Measurements from ENCODE around the gene PRKAA1.
"Not testable (repeated sequence)": the region's sequence is repeated elsewhere in the genome, so short reads cannot be mapped to it uniquely, and the experiment has no call there.

The PRKAA1 gene

DNA sequence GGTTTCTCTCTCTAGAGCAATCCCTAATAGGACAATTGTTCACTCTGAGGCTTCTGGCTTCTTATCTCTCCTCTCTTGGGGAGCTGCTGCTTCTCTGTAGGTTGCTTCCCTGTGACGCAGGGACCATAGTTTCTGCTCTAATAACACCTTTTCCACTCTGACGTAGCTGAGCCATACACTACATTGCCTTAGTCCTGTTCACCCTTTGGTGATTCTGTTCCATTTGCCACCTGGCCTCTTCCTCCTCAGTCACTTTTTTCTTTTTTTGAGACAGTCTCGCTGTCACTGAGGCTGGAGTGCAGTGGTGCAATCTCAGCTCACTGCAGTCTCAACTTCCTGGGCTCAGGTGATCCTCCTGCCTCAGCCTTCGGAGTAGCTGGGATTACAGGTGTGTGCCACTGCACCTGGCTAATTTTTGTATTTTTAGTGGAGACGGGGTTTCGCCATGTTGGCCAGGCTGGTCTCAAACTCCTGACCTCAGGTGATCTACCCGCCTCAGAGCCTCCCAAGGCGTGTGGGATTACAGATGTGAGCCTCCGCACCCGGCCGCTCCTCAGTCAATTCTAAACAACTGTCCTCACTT is 27.4 kb upstream of the PRKAA1 start:
- DNase-seq, result not testable (repeated sequence)

DNA sequence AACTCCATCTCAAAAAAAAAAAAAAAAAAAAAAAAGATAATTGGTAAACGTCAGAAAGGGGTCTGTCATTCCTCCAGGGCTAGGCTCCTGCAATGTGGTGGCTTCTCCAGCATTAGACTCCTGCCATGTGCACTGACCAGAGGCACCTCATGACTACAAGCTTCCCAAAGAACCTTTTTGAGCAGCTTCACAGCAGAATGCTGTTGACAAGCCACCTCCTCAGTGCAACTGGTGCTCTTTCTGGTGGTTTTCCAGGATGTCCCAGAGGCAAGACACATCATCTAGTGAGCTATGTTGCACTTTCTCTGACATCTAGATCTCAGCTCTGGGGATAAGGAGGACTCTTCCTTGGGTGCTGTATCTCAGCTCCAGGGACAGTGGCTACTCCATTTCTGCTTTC is 25.3 kb upstream of the PRKAA1 start:
- DNase-seq, result no peak

DNA sequence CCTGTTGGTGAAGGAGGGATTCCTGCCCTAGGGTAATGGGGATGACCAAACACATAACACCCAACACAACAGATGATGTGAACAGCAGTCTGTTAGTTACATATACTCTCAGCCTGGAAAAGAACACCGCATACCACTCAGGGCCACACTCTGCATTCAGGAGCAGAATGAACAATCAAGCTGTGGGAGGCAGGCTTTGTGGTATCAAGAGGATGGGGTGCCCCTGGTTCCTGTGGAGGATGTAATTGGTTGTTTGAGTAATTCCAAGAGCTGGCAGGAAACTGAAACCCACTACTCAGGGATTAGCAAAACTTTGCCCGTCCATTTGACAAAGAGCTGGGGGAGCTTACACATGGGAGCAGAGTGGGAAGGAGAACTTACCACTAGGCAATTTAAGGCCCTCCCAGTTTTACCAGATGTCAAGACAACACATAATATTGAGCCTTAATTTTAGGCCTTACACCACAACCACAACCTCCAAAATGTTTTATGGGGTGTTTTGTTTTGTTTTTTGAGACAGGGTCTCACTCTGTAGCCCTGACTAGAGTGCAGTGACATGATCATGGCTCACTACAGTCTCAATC is 15.6 kb upstream of the PRKAA1 start:
- no peak for DNase-seq

DNA sequence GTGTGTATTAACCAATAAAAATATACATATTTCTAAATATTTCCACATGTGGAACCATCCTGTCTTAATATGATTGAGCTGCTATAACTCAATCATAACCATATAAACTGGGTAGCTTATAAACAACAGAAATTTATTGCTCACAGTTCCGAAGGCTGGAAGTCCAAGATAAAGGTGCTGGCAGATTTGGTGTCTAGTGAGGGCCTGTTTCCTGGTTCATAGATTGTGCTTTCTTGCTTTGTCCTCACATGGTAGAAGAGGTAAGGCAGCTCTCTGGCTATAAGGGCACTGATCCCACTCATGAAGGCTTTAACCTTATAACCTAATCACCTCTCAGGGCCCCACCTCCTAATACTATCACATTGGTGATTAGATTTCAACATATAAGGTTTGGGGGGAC is 14.0 kb upstream of the PRKAA1 start:
- no peak for DNase-seq

DNA sequence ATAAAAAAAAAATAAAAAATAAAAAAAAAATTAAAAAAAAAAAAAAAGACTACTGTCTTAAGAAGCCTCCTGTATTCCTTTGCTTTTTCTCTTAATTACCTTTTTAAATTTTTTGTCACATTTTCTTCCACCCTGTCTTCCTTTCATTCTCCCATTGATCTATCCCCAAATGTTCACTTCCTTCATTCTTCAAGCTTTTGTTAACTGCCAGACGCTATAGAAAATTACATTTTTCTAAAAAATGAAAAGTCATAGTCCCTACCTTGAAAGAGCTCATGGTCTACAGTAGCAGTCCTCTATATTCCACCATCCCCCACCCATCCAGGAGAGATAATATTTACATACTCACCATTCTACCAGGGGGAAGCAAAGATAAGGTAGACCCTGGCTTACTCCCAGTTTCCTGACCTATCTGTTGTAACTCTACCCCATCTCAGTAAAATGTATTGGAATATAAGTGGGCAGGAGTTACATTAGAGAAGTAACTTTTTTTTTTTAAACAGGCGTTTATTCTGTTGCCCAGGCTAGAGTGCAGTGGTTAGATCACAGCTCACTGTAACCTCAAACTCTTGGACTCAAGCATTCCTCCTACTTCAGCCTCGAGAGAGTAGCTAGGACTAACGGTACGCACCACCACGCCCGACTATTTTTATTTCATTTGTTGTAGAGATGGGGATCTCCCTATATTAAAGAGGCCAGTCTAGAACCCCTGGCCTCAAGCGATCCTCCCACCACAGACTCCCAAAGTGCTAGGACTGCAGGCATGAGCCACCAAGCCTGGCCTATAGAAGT is 3.8 kb upstream of the PRKAA1 start:
- no peak for DNase-seq

DNA sequence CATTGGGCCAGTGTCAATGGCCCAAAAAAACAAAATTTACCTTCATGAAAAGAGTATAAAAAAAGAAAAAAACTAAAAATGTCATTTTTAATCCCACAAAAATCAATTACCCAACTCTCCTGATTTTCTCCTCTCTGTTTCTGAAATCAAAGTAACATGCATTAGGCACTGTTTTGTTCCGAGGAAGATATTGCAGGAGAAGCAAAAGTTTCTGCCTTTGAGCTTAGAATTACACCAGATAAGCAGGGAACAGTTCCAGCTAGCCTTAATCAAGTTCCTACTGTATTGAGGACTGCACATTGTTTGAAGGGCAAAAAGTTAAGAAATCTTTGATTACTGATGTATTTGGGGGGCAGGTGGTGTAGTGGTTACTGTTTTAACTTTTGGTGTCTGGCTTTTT is 1.1 kb upstream of the PRKAA1 start:
- DNase-seq, result no peak

DNA sequence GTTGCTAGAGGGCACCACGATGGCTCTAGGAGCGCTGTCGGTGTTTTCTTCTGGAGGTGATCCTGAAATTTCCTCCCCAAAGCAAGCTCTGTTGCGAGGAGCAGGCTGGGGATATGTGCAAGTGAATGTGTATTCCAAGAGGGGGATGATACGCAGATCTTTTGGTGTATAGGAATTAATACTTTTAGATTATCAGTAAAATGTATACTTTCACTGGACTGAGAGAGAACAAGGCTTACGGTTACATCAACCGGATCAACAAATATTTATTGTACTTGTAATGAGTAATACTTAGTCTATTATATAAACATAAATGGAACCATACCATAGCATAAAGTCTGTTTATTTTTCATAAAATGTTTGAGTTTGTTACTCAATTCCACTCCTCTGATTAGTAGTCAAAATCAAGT is 632 bp upstream of the PRKAA1 start:
- DNase-seq, result no peak

DNA sequence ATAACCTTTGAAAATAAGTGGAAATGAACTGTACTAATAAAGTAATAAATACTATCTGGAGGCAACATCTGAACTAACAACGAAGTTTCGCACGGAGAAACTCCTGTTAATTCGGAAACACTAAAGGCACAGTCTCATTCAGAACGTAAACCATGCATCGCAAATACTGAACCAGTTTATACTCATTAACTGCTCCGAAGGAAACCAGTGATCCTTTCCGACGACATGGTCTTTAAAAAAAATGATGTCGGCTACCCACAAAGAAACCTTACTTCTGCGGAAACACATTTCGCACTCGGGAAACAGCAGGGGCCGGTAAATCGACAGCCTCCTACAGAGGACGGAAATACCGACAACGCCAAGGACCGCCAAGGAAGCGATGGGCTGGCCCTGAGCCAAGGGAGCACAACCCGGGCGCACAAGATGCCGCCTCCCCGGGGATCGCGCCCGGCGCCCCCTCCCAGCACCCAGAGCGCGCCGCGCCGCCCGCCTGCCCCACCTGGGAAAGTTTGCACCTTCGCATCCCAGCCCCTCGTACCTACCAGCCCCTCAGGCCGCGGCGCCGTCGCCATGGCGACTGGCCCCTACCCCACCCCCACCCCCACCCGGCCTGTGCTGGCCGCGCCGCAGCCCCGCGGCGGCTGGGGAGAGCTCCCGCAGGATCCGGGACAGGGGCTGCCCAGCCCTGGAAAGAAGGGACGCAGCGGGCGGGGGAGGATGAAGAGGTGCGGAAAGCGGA is 732 bp downstream of the PRKAA1 start:
- peak; percentile 72 for DNase-seq

DNA sequence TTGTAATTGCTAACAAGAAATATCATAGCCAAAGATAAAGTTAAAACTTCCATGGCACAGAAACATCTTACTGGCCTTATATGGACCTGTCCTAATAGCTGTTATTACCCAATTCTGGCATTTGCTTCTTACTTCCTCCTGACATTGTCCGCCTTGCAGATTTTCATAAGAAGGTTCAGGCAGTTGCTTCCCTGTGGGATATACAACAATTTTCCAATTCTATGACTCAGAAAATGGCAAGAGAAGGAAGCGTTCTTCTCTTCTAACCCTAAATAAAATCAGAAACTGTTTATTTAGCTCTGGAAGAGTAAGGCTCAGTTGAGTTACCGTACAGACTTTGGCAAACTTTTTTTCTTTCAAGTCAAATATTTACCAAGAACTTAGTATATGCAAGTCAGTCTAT is 1.7 kb downstream of the PRKAA1 start:
- DNase-seq, result peak; percentile 51

DNA sequence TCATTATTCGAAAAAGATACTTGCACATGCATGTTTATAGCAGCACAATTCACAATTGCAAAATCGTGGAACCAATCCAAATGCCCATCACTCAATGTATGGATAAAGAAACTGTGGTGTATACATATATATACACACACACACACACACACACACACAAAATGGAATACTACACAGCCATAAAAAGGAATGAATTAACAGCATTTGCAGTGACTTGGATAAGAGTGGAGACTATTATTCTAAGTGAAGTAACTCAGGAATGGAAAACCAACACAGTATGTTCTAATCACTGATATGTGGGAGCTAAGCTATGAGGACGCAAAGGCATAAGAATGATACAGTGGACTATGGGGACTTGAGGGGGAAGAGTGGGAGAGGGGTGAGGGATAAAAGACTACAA is 3.3 kb downstream of the PRKAA1 start:
- DNase-seq, result not testable (repeated sequence)

DNA sequence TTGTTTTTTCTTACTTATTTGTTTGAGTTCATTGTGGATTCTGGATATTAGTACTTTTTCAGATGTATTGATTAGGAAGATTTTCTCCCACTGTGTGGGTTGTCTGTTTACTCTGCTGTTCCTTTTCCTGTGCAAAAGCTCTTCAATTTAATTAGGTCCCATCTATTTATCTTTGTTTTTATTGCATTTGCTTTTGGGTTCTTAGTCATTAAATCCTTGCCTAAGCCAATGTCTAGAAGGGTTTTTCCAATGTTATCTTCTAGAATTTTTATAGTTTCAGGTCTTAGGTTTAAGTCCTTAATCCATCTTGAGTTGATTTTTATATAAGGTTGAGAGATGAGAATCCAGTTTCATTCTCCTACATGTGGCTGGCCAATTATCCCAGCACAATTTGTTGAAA is 3.8 kb downstream of the PRKAA1 start:
- DNase-seq, result not testable (repeated sequence)

DNA sequence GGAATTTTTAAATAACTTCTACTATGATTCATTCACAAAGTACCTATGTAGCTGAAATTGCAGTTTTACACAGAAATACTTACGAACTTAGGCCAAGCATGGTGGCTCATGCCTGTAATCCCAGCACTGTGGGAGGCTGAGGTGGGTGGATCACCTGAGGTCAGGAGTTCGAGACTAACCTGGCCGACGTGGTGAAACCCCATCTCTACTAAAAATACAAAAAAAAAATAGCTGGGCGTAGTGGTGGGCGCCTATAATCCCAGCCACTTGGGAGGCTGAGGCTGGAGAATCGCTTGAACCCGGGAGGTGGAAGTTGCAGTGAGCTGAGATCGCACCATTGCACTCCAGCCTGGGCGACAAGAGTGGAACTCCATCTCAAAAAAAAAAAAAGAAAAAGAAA is 5.5 kb downstream of the PRKAA1 start:
- not testable (repeated sequence) for DNase-seq

DNA sequence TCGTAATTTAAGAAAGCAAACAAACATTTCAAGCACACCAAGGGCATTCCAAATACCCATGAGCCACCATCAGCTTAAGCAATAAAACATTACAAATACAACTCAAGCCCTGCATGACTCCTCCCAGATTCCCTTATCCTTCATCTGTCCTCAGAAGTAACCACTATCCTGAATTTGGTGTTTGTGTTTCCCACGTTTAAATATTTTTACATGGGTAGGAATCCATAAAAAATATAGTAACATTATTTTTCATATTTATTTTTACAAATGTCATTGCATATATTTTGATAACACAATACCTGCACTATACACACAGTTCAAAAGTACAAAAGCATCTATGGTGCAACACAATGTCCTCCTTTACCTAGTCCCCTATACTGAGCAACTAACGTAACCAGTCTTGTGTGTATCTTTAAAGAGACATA is 6.4 kb downstream of the PRKAA1 start:
- DNase-seq, result no peak

DNA sequence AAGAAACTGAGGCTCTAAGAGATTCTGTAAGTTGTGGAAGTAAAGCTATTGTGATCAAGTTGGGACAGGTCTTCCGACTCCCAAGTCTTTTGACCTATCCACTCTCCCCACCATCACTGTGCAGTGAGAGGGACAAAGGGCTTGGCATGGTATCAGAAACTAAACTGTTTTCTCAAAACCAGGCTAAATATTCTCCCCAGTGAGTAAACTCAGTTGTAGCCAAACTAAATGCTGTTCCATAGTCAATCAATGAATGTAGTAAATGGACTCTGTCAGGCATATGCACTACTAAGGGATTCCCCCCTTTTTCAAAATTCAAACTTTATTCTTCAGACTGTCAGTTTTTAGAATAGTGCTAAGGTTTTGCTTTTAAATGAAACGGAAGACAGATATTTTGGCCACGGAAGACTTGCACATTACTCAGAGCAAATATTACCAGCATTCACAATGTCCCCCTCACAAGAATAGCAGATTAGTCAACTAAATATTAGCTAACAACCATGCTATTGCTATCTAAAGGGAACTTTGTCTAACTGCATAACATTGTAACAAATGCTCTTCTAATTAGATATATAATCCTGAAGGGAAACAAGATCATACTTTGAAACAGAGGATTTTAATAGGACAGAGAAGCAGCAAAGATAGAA is 7.1 kb downstream of the PRKAA1 start:
- no peak for DNase-seq

DNA sequence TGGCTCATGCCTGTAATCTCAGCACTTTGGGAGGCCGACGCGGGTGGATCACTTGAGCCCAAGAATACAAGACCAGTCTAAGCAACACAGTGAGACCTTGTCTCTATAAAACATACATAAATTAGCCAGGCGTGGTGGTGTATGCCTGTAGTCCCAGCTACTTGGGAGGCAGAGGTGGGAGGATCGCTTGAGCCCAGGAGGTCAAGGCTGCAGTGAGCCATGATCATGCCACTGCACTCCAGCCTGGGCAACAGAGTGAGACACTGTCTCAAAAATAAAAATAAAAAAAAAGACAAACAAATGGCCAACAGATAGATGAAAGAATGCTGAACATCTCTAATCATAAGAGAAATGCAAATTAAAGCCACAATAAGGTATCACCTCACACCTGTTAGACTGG is 9.2 kb downstream of the PRKAA1 start:
- DNase-seq, result not testable (repeated sequence)

DNA sequence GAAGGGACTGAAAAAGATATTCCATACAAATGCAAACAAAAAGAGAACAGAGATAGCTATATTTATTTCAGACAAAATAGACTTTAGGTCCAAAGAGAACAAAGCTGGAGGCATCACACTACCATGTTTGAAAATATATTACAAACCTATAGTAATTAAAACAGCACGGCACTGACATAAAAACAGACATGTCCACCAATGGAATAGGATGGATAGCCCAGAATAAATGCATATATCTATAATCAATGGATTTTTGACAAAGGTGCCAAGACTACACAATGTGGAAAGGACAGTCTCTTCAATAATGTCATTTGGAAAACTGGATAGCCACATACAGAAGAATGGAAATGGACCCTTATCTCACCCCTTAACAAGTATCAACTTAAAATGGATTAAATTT is 10.2 kb downstream of the PRKAA1 start:
- no peak for DNase-seq

DNA sequence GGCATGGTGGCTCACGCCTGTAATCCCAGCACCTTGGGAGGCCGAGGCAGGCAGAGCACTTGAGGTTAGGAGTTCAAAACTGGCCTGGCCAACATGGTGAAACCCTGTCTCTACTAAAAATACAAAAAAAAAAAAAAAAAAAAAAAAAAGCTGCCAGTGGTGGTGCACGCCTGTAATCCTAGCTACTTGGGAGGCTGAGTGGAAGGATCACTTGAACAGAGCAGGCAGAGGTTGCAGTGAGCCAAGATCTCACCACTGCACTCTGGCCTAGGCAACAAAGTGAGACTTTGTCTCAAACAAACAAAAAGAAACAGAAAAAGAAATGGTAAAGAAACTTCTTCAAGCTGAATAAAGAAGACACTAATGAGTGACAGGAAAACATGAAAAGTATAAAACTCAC is 11.5 kb downstream of the PRKAA1 start:
- not testable (repeated sequence) for DNase-seq

DNA sequence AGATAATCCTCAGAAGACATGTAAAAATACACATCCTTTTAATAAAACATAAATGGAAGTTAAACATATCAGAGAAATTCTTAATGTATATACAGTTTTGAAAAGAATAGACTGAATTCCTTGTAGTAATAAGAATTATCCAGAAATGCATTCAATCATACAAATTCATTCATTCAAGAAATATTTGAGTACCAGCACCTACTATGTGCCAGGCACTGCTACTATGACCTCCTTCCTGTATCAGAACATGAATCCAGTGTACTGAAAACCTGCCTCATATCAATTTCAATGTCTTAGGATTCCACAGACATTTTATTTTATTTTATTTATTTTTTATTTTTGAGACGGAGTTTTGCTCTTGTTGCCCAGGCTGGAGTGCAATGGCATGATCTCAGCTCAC is 13.3 kb downstream of the PRKAA1 start:
- DNase-seq, result no peak

DNA sequence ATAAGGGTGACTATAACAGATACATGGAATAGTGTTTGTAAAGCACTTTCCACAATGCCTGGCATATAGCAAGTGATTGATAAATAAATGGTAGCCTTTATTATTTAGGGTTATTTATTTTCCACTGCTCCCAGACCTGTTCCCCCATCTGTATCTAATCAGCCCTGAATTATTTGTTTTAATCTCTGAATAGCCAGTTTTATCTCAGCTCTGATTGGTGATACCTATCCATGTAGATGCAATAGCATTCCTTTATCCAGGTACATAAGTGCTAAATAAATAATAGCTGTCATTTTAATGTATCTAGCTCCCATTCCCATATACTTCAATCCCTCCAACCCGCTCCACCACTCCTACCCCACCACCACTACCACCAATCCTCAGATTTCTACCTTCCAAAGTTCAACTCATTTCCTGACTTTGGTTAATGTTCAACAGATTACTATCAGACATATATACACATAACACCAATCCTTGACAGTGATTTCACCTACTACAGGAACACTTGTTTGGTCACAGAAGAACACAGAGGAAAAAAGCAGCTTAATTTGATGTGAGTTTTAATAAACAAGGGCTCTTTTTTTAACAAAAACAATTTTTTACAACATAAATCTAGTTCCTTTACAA is 14.0 kb downstream of the PRKAA1 start:
- no peak for DNase-seq

DNA sequence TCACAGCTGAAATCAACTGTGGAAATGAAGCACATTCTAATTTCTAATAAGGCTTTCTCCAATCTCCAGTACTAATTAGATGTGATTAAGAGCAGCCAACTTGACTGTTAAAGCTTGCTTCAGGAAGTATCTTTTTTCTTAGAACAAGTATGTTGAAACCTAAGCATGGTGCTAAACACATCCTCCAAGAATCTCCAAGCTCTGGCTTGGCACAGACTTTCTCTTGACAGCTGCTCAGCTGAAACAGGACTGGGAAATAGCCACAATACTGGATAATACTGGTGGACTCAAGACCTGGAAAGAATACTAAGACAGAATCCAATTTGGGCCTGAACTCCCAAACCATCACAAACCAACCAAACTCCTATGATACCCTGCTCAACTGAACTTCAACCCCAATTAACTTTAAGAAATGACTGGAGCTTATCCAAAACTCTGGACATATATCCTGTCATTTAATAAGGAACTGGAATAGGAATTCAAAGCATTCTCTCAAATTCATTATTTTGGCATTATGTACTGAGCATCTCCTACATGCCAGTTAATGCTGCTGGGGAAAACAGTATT is 16.2 kb downstream of the PRKAA1 start:
- DNase-seq, result peak; percentile 49

DNA sequence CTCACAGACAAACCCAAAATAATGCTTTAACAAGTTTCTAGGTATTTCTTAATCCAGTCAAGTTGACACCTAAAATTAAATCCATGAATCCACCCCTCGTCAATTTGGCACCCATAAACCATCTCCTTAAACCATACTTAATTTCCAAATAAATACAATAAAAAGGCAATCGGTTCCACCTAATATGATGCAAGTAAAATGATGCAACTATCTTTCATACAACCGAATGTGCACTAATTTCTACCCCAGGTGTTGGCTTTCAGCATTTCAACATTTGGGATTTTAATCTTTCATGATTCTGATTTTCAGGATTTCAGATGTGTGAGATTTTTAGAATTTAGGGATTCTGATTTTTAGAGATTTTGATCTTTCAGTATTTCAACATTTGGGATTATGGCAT is 17.3 kb downstream of the PRKAA1 start:
- DNase-seq, result no peak

DNA sequence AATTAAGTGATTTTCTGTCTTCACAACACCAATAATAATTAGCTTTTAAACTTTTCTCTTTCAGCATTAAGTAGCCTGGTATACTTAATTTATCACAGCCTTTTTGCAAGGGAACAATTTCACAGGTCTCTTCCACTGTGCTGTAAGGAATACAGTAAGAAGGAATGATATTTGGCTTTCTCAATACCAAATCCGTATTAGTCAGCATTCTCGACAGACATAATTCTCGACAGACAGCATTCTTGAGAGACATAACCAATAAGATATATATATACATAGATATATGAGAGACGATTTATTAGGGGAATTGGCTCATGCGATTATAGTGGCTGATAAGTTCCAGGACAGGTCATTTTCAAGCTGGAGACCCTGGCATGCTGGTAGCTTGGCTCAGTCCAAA is 18.0 kb downstream of the PRKAA1 start:
- peak; percentile 29 for DNase-seq
